GM18858 (cell line): ENCODE data around the gene CAPRIN2.

Experiments
- ATAC-seq: cut with Tn5 transposase; IDR thresholded peaks from one replicate; pipeline ENCODE4 v1.9.1; 2021; ENCODE audit not compliant: unreplicated experiment

Gene CAPRIN2

DNA sequence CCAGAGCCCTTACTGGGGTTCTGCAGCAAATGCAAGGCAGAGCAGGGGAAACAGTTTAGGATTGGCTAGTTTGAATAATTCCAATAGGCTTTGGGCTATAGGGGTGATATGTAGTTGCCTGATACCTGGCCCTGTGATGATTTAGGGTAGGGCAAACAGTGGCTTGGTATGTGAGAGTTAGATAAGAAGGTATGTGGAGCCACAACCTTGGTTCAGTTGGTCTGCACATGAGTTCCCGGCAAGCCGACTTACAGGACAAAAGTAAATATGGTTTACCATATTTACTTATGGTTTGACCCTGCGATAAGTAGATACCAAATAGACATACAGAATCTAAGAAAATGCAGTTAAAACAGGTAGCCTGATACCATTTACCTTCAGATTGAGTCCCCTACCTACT lies 8.3 kb upstream of the CAPRIN2 start:
- ATAC-seq = no peak

DNA sequence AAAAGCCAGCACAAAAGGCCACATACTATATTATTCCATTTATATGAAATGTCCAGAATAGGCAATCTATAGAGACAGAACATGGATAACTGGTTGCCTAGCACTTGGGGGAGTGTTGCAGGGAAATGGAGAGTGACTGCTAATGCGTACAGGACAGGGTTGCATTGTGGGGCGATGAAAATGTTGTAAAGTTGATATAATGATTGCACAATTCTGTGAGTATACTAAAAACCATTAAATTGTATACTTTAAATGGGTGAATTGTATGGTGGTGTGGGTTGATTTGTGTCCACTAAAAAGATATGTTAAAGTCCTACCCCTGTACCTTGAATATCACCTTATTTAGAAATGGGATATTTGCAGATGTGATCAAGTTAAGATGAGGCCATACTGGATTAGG lies 7.0 kb upstream of the CAPRIN2 start:
- ATAC-seq = no peak

DNA sequence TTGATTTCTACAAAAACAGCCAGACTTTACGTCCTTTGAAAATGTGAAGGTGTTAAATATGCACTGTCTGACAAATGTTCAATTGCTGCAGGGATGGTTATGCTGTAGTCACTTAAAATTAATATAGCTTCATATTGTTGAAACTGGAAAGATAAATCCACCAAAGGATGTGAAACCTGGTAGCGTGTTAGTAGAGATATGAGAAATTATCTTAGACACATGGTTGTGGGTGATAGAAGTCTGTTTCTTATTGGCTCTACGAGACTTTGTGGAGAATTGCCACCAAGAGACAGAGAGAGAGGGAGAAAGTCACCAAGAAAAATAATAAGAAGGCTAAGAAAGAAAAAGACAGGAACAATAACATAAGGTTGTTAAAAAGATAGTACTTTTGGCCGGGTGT lies 2.6 kb upstream of the CAPRIN2 start:
- ATAC-seq = no peak

DNA sequence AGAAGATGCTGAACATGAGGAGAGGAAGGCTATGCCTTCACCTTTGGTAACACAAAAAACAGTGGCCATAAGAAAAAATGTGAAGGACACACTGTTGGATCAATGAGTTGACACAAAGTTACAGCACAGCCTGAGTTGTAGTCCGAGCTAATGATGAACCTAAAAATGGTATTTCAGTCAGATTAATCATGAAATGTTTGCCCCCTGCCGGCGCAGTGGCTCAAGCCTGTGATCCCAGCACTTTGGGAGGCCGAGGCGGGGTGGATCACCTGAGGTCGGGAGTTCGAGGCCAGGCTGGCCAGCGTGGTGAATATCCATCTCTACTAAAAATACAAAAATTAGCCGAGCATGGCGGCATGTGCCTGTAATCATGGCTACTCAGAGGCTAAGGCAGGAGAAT lies 1.3 kb upstream of the CAPRIN2 start:
- ATAC-seq = no peak

DNA sequence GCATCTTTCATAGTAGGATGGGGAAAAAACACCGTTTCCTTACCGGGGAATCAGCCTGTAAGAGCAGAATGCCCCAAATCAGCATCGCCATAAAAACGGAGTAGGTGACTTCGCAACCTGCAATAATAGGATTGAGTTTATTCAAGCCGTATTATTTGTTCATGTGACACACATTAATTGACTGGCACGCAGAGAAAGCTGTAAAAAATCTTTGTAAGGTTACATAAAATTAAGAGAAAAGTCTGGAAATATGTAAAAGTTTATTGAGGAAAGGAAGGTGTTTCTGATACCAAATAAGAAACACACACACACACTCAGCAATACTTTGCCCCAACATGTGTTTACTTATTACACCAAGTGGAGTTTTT lies 628 bp upstream of the CAPRIN2 start:
- ATAC-seq = no peak

DNA sequence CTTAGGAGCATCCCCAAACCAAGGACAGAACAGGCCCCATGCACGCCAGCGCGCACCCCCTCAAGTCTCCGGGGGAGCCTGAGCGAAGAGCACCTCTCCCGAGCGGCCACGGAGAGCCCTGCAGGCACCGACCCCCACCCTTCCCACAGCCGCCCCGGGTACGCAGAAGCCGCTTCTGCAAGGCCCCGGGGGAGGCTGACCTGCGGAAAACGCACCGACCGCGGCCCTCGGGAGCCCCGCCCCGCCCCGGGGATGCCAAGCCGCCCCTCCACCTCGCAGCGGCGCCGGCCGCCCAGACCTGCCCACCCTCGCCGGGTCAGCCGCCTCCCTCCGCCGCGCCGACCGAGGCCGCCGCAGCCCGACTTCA lies 385 bp downstream of the CAPRIN2 start:
- ATAC-seq = no peak

DNA sequence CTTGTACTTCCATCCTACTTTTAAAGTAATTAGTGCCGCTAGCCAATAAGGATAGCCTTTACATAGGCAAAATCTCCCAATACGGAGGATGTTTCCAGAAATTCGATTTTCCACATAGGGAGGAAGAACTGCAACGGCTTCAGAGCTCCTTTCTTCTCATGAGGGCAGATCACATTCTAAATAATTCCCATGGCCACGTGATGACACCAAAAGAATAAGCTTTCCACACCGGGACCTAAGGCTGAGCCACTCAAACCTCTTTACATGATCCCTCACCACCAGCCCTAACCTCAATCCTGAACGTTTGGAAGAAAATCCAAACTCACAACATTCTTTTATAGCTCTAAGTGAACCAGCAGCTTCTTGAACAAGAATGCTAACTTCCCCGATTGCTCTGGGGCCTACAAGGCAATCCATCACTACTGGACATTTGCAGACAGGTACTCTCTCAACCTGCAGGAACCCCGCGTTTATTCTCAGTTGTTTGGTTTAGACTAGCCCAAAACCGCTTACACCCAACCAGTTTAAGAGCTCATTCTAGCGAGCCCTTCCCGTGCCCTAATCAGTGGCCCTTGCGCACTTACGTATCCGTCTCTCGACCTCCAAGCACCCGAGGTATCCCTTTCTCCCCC lies 884 bp downstream of the CAPRIN2 start:
- ATAC-seq = no peak

DNA sequence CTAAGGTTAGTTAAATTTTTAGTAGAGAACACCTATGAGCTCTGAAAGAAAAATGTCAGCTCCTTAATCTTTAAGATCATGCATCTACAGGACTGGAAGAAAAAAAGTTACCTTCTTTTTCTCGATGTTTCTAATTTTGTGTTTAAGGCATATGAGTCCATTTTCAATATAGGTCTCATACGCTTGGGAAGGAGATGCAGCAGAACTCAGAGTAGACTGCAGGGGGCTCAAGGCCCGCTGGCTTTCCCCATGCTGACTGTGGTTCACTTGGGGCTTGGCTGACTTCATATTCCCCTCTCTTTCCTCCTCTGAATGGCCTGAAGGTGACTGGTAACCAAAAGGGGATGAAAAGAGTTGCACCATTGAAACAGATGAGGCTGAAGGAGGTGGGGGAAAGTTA lies 1.5 kb downstream of the CAPRIN2 start:
- no peak for ATAC-seq

DNA sequence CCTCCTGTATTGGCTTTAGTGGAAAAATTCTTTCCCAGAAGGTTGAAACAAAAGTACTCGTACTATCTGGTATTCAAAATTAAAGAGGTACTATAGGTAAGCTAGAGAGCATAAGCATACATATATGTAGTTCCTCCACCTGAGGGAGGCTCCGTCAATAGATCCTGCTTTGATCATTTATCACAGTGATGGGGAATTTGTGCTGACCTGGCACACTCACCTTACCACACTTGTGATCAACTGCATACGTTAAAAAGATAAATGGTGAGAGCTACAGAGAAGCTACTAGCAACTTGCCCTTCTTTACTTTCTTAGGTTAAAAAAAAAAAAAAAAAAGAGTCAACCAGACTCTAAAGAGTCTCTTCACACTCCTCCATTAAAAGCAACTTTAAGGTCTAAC lies 2.5 kb downstream of the CAPRIN2 start:
- no peak for ATAC-seq

DNA sequence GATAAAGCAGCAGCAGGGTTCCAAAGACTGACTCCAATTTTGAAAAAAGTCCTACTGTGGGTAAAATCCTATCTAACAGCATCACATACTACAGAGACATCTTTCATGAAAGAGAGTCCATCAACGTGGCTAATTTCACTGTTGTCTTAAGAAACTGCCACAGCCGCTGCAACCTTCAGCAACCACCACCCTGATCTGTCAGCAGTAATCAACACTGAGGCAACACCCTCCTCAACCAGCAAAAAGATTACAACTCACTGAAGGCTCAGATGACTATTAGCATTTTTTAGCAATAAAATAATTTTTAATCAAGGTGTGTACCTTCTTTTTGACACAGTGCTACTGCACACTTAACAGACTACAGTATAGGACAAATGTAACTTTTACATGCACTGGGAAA lies 6.6 kb downstream of the CAPRIN2 start:
- no peak for ATAC-seq

DNA sequence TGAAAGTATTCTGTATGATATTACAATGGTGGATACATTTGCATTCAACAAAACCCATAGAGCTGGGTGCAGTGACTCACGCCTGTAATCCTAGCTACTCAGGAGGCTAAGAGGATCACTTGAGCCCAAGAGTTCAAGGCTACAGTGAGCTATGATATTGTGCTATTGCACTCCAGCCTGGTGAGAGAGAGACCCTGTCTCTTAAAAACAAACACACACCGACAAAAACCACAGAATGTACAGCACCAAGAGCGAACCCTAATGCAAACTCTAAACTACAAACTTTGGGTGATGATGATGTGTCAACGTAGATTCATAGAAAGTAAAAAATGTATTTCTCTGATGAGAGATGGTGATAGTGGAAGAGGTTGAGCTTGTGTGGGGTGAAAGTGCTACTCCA lies 8.6 kb downstream of the CAPRIN2 start:
- ATAC-seq = no peak

DNA sequence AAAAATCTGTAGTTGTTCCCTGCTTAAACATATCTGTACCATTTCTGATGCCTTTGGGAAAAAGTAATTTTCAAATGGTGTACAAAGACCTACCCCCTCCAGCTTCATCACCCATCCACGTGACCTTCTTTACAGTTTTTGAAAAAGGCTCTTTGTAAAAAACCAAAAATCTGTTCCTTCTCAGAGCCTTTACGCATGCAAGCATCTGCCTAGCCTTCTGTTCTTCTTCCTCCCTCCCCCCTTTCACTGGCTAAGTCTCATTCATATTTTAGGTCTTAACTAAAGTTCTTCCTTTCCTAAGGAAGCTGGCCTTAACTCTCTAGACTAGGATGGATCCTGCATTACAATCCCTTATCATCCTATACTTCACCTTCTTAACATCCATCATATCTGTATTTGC lies 10.4 kb downstream of the CAPRIN2 start:
- ATAC-seq = no peak

DNA sequence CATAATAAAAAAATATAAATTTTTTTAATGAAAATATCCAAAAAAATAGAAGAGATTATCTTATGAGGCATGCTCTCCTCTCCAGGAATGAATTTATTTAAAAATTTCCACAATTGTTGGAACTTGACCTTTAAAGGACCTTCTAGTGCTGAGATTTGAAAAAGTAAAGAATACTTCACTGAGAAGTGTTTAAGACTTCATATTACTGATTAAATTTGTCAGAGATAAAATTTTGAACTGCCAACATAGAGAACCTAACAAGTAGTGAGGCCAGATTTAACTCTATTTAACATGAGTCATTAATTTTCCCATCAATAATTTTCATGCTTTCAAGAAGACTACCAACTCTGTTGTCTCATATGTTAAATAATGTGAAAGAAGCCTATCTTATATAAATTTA lies 14.5 kb downstream of the CAPRIN2 start:
- ATAC-seq = no peak

DNA sequence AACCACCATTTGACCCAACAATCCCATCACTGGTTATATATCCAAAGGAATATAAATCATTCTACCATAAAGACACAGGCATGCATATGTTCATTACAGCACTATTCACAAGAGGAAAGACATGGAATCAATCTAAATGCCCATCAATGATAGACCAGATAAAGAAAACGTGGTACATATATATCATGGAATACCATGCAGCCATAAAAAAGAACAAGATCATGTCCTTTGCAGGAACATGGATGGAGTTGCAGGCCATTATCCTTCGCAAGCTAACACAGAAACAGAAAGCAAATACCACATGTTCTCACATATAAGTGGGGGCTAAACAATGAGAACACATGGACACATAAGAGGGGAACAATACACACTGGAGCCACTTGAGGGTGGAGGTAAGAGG lies 15.7 kb downstream of the CAPRIN2 start:
- no peak for ATAC-seq

DNA sequence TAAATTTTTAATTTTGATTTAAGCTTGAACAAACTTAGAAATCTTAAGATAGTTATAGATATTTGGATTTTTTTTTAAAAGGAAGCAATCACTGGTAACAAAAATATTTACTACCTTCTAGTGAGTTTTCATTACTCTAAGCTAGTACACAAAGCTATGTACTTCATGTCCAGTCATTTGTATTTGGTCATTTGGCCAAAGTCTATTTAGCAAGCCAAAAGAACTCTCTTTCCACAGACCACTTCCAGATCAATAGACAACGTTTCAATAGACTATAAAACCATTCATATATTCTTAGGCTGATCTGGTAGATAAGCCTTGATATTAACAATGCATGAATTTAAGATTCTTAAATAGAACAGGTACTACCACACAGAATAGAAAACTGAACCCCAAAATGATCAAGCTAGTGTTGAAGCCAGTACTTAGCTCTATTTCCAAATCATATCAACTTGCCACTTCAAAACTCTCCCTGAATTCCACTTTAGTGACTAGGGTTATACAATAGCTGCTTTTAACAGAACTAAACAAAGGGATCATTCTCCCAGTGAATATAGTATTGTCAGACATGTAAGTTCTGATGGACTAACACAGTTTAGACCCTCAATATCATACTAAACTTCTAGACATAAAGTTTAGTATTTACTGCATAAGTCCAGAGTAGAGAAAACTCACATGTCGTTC lies 21.7 kb downstream of the CAPRIN2 start:
- no peak for ATAC-seq

DNA sequence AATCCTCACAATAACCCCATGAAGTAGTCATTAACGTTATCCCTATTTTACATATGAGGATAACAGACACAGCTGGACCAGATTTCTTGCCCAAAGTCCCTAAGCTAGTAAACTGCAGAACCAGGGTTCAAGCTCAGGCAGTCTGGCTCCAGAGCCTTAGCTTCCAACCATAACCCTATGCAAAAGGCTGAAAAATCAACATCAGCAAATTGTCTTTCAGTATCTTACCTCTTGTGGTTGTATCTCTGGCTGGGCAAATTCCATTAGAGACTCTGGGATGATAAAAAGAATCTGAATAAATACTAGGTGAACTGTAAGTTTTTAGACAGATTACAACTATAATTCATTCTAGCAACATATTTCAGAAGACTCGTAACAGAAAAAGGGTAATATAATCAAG lies 24.7 kb downstream of the CAPRIN2 start:
- no peak for ATAC-seq

DNA sequence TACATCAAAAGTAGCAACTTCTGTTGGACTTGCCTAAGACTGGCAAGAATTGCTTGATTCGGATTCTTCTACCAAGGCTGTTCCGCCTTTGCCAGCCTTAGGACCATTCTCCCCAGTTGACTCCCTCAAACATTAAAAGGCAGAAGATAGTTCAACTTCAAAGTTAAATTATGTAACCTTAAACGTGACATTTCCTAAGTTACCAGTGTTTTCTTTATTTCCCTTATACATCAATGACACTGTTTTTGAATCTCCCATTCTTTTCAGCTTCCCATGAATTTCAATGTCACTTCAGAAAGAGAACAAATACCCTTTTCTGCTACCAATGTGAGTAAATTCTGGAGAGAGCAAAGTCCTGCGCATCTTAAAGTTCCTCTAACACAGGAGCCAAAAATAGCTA lies 25.2 kb downstream of the CAPRIN2 start:
- ATAC-seq = no peak

DNA sequence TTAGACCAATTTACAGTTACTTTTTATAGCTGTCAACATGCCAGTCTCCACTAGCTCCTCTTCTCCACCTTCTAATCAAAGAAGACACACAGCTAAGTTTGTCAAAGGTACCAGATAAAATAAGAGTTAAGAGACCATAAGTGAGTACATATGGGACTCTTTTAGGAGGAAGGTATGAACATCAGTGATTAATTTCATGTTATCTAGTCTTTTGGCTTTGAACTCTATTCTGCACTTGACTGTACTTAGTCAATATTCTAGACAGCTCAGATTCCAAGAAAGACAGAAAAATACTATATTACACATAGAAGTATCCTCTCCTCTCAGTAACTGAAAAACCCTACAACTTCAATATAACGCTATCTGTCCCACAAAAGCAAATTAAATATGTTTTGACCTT lies 28.1 kb downstream of the CAPRIN2 start:
- no peak for ATAC-seq

DNA sequence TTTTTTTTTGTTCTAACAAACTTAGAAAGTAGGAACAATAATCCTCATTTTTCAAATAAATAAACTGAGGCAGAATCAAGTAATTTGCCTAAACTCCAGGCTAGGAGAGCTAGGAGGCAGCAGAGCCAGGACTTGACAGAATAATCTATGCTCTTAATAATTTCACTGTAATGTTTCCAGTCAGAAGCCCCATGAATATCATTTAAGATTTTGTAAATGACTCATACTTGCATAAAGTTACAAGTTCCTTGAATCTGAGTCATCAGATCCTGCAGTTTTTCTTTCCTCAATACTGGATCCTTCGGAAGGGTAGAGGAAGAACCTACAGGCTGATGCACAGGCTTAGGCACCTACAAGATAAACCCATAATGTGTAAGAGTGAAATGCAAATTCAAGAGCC lies 29.0 kb downstream of the CAPRIN2 start:
- no peak for ATAC-seq

DNA sequence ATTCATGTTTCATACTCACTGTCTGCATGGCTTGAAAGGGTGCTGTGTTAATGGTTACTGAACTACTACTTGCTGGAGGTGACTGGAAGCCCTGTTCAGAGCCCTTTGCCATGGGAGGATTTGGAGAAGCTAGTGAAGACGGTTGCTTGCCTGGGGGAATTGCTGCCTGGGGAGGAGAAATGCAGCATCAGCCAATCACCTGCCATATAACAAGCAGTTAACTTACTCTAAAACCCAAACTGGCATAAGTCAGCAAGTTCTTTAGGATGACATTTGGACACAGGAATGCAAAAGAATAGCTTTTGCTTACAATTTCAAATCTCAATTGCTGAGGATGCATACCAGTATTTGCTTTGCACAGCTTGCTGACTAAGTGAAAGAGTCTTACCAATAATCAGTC lies 35.7 kb downstream of the CAPRIN2 start:
- no peak for ATAC-seq

DNA sequence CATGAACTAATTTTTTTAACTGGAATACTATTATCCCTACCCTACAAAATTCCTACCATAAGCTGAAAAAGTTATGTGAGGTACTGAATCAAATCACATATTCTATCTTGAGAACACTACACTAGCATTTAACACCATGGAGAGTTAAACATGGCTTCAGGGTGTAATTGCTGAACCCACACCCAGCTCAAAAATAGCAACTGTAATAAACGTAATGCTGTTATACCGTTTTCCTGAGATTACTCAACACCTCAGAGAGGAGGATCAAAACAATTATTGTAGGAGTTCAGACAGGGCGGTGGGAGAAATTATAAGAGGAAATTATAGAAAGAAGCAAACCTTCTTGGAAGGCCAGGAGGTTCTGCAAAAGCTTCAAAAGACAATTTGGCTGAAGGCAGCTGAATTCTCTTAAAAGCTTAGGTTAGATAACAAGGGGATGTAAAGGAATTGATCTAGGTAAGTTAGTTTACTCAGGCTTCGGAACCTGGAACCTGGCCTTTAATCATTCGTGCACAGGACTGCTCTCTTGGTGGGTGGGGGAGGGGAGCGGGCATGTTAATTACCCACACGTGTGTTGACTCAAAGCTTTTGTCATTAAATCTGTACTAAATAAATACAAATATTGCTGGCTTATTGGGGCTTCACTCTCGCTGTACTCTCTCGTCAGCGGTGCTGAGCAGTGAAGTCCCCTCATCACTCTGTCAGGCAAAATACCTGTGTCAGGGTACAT lies 47.0 kb downstream of the CAPRIN2 start:
- ATAC-seq = no peak

DNA sequence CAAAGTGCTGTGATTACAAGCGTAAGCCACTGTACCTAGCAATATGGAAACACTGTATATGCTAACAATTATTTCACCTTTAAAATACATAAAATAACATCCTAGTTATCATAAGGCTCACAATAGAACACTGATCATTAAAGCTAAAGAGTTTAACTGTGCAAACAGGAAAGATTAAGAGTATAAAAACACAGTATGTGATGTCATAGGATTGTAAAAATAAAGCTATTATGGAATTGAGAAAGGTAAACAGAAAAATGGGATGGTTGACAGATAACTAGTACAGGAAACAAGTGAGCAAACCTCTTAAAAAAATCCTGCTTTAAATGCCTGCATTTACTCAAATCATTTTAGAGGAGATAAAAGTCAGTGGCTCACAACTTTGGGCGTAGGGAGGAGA lies 48.3 kb downstream of the CAPRIN2 start:
- no peak for ATAC-seq

DNA sequence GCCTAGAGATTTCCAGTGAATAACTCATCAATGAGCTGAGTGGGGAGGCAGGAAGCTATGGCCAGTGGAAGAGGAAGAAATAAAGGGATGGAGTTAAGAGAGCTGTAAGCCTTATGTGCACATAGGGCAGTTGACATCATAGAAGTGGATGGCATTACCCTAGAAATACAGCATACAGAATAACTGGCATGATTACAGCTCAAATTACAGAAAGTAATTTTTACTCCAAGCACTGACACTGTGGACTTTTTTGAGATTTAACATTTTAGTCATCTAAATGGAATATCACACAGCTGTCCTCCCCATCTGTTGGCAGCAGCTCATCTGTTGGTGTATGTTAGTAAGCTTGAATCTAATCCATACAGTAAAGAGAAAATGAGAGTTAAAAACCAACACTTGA lies 53.7 kb downstream of the CAPRIN2 start:
- no peak for ATAC-seq
